ENCODE results near the gene DENND4A.

GRCh38 chr15:65631503-65631902 lies 160.6 kb downstream of the DENND4A start:
- no peak for TF ChIP-seq PRDM10 (IDR thresholded peaks at IDR 0.05; ENCODE audit: partially characterized antibody)
- no peak for TF ChIP-seq ETV5 (CRISPR knock-in tag; IDR thresholded peaks at IDR 0.05; ENCODE audit: low read depth)
- TF ChIP-seq EP300 (IDR thresholded peaks at IDR 0.05; ENCODE audit: low read length): no peak
- no peak for TF ChIP-seq JUND (IDR thresholded peaks at IDR 0.05; ENCODE audit: borderline replicate concordance, low read depth, low read length)
- no peak for TF ChIP-seq JUND (tag; IDR thresholded peaks at IDR 0.05; ENCODE audit: borderline replicate concordance, low read depth, low read length)
- no peak for TF ChIP-seq DDX20 (tag; IDR thresholded peaks at IDR 0.05; ENCODE audit: low read depth)
- TF ChIP-seq KDM1A (IDR thresholded peaks at IDR 0.05): no peak
- no peak for TF ChIP-seq POLR2A (conservative IDR thresholded peaks at IDR 0.05)
- no peak for TF ChIP-seq SIX5 (IDR thresholded peaks at IDR 0.05; ENCODE audit: borderline replicate concordance in 1 of 2, insufficient read depth in 1 of 2, low read depth in 1 of 2, low read length in 2 of 2)
- TF ChIP-seq BRCA1 (IDR thresholded peaks at IDR 0.05): no peak
- no peak for TF ChIP-seq BRCA1 (CRISPR knock-in tag; IDR thresholded peaks at IDR 0.05)
- TF ChIP-seq EZH2 (IDR thresholded peaks at IDR 0.05; ENCODE audit: borderline replicate concordance, low read depth, low read length): no peak
- no peak for TF ChIP-seq ZNF175 (CRISPR knock-in tag; IDR thresholded peaks at IDR 0.05; ENCODE audit: low read depth)
- no peak for TF ChIP-seq GTF2B (IDR thresholded peaks at IDR 0.05; ENCODE audit: extremely low read depth, insufficient read length)
- TF ChIP-seq NKRF (IDR thresholded peaks at IDR 0.05; ENCODE audit: borderline replicate concordance): no peak
- TF ChIP-seq TFAP4 (CRISPR knock-in tag; IDR thresholded peaks at IDR 0.05; ENCODE audit: borderline replicate concordance): no peak
